ENCODE results near the gene ATP6V1B1.

Gene ATP6V1B1

DNA sequence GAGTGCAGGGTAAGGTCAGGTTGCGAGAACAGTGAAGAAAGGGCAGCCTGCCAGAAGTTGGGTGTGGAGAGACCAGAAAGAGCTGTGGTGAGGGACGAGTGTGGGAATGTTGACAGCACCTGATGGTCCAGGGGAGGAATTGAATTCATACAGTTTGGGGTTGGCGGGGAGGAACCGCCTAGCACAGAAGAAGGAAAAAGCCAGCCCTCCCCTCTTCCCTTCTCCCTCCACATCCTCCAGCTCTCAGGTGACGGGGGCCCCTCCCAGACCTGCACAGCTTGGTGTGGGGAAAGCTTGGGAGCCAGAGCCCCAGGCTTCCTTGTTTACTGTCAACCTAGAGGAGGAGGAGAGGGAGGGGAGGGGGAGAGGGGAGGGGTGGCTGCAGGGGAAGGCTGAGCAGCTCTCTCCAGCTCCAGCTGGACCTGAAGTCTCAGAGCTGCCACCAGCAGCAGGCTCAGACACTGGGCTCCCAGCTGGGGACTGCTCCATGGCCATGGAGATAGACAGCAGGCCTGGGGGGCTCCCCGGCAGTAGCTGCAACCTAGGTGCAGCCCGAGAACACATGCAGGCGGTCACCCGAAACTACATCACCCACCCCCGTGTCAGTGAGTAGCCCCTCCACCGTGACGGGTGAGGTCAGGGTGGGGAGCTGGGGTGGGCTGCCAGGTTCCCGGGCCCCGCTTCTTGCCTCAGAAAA, at the start of gene ATP6V1B1:
Gene ATP6V1B1 (plus strand): TSS at position 433 of the 697 bp plus-strand sequence. CDS start 55 bp downstream, at position 488.
- DNase-seq = no peak

DNA sequence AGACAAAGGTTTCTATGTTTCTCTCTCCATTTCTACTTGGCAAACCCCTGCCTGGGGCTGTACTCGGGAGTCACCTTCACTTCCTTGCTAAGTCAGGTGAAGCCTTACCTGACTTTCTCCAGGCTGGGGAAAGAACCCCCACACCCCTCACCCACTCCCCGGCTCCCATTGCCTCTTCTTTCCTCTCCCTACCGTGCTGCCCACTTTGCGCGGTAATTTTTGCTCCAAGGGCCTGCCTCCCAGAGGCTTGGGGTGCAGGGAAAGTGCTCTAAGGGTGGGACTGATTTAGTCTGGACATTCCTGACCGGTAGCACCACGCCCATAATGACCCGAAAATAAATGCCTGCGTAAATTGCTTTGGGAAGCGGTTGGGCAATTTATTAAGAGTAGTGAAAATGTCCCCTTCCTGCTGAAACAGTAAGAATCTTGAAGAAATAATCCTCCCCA, 49.1 kb upstream of the ATP6V1B1 start:
- DNase-seq = no peak

DNA sequence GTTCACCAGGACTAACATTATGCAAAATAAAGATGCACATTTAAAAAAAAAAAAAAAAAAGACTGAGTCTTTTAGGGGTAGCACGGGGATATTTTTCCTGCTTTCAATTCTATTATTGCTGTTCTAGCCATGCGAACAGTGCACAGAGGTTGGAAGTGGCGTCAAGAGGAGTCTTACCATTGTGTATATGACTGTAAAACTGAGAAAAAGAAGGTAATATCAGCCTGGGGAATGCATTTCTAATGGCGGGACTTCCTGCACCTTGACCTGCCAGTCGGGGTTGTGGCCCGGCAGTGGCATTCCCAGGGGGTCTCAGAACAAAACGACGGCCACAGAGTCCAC, 48.5 kb upstream of the ATP6V1B1 start:
- DNase-seq = no peak

DNA sequence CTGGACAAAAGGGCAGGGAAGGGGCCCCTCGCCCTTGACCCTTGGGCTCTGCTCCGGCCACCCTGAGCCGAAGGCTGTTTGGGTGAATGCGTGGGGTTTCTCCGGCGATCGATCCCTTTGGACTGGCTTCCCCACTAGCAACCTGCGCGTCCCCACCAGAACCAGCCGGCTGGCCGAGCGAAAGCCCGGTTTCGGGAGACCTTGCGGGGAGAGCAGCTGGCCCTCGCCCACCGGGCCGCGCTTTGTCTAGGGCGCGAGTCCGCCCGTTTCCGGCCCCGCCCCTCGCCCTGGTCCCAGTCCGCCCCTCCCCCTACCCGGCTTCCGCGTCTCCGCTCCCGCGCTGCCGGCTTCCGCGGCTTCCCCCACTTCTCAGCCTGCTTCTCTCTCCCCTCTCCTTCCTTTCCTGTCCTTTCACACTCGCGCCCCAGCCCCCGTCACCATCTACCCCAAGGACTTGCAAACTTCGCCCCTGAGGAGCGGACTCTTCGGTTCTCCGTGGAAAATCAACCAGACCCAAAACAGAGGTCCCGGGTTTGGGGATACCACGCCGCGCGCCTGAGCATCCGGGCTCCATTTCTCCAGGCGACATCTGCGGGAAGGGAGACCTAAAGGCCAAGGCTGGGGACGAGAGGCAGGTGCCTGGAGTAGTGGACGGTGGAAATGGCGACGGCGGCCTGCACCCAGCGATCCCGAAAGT, 48.0 kb upstream of the ATP6V1B1 start:
- DNase-seq = no peak

DNA sequence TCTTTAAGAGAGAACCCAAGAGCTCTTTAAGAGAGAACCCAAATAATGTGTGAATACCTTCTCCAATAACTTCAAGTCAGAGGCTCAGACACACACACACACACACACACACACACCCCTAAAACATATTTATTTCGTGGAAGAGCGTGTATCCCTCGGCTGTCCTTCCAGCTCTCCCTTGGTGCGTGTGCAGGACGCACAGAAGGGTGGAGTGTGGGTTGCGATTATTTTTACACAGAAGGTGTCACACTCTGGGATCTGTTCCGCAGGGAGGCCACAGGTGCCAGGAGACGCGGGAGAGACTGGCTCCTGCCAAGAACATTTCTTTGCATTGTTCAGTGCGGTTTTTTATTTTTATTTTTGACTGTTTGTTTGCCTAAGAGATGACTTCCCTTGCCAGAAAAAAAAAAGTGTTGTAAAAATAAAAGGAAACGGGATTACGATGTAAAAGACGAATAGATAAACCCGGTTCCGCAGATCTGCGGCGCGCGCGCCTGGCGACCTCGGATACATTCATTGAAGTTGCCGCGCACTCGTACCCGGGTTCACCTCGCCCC, 47.3 kb upstream of the ATP6V1B1 start:
- no peak for DNase-seq

DNA sequence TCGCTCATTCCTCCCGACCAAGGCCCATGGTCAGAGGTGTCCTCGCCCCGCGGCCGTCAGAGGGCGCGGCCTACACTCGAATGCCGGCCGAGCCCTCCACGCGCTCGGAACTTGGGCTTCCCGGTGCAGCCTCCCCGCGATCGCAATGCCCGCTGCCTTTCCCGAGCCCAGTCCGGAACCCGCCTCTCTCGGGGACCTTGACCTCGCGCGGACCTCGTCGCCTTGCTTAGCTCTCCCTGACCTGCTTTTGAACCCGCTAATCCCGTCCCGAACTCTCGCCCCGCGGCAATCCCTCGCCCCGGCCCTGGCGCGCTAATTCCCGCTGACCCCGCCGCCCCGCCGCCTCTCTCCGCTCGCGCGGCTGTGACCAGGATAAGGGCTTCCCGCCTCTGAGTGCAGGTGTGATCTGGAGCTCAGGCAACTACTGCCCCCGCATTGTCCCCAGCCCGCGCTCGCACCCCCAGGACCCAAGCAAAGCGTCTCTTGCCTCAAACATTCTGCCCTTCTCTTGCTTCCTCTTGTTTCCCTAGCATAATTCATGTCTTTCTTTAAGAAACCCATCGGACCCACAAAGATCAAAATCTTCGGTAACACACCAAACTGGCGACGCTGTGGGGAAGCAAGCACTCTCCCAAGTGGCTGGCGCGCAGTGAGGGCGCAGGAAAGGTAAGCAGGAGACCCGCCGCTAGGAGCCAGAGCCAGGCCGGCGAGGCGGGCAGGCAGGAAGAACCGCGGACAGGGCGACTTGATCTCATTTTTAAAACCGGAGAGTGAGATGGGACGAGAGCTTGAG, 46.6 kb upstream of the ATP6V1B1 start:
- no peak for DNase-seq

DNA sequence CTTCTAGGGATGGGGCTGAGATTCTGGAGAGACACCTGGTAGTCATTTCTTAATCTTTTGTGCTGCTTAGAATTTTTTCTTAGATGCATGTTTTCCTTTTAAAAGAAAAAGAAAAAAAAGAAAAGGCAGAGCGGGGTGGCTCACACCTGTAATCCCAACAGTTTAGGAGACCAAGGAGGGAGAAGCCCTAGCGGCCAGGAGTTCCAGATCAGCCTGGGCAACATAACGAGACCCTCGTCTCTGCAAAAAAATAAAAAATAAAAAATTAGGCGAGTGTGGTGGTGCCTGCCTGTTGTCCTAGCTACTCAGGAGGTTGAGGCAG, 46.0 kb upstream of the ATP6V1B1 start:
- DNase-seq = no peak

DNA sequence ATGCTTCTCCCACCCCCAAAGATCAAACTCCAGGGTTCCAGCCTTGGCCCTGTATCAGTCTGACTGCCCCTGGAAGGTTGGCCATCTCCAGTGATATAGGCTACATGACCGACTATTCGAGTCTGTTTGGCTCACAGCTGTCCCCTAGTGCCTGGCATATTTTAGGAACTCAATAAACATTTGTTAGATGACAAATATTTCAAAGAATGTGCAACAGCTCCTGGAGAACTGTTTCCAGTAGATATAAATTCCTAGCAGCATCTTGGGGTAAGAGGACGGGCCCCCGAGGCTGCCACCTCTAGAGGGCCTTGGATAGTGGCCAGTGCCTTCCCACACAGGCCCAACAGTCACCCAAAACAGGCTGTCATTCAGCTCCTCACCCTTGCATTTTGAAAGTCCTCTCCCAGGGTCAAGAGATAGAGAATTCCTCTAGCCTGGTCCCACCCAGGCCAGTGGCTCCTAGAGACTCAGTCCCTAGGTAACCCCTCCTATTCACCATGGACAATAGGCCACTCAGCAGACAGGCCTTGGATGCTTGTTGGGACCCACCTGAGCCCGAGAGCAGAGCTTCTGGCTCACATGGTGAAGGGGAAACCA, 45.1 kb upstream of the ATP6V1B1 start:
- DNase-seq = no peak

DNA sequence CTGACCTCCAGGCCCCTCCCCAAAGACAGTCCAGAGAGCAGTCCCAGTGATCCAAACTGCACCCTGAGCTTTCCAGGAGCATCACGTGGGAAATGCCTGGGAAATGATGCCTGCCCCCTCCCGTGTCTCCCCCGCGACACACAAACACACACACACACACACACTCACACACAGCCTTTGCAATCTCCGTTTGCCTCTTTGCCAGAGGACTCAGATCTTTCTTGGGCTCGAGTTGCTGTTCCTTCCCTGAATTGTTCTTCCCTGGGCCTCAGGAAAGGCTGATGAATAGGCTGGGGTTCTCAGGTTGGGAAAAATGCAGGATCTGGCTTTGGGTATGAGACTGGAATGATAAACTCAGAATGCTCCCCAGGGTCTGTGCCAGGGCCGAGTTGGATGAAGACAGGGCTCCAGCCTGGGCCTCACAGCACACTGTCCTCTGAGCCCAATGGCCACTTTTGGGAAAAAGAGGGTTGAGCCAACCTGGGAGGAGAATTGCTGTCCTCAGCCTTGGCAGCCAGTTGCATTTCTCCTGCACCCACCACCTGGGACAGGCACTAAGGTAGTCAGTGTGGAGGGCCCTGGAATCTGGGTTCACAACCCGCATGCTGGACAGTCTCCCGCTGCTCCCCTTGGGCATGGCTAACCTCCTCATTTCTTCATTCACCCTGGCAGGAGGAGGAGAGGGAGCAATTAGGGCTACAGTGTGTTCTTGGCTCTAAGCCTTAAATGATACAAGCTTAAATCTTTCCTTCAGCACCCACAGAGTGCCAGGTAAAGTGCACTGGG, 43.9 kb upstream of the ATP6V1B1 start:
- DNase-seq = no peak

DNA sequence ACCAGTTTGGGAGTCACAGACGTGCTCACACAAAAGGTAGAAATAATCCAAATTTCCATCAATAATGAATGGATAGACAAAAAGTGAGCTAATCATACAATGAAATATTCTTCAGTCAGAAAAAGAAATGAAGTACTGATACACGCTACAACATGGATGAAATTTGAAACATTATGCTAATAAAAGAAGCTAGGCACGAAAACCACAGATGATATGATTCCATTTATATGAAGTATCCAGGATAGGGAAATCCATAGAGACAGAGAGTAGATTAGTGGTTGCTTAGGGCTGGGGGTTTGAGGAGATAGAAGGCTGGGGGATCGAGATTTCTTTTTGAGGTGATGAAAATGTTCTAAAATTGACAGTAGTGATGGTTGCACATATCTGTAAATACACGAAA, 43.0 kb upstream of the ATP6V1B1 start:
- no peak for DNase-seq

DNA sequence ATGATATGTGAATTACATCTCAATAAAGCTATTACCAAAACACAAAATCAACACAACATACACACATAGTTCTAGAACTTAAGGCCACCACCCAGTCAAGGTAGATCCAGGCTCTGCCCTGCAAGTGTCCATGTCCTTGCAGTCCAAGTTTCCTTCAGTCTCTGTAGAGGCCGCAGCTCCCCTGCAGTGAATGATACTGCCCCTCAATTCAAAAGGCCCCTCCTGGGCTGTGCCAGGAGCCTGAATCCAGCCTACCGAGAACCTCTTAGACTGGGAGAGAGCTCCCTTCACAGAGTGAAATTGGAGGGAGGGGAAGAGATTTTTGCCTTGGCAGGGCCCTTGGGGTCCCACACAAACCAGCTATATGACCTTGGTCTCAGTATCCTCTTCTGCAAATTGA, 42.5 kb upstream of the ATP6V1B1 start:
- DNase-seq = no peak

DNA sequence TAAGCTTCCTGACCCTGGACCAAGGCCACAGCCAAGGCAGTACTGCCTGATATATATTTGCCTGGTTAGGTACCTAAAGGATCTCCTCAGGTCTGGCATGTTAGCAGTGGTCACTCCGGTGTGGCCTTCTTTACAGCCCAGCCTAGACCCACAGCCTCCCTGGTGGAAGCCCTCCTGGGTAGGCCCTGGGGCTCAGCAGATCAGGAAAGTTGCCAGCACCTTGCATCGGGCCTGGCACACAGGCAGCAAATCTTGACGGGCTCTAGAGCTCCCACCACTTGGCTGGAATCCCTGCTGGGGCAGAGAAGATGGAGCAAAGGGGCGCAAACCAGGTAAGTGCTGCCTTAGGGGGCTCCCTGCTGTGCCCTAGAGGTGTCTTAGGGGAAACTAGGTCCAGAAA, 40.9 kb upstream of the ATP6V1B1 start:
- DNase-seq = no peak

DNA sequence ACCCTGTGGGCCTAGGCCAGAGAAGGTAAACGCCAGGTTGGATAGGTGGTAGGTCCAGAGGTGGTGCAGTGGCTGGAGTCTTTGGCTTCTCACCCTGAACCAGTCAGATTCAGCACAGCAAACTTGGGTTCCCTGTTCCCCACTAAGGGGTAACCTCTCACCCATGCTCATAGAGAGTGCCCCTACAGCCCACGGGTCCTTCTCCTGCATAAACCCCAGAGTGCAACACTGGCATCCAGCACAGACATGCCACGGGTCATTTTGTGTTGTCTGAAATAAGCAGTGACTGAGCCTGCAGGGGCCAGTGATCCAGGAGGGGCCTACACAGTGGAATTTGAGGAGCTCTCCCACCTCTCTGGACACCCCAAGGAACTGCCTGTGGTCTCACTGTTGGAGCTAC, 40.5 kb upstream of the ATP6V1B1 start:
- no peak for DNase-seq

DNA sequence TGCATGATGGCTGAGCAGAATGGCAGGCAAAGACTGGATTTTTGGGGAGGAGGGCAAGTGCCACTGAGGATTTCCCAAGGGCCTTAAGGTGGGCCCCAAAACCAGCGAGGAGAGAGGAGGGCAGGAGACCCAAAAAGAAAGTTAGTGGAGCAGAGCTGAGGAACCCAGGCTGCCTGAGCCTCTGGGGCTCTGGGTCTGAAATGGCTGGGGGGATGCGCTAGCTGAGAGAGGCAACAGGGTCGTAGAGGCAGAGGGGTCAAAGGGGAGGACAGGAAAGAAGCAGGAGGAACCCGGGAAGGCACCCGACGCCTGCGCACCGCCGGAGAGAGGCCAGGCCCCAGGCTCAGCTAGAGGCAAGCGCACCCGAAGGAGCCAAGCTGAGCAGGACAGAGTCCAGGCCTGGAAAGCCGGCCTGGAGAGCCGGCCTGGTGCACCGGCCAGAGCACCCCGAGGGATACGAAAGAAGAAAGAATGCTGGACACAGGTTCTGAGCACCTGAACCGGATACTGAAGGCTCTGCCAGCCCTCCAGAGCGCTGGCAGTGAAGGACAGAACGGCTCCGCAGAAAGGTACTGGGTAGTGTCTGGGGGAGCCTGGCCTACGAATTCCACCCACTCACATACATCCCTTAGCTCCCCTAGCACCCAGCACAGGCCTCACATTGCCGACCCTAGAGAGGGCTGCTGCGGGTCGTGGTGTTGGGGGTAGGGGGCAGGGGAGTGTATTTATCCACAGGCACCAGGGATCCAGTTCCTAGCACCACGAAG, 39.5 kb upstream of the ATP6V1B1 start:
- no peak for DNase-seq

DNA sequence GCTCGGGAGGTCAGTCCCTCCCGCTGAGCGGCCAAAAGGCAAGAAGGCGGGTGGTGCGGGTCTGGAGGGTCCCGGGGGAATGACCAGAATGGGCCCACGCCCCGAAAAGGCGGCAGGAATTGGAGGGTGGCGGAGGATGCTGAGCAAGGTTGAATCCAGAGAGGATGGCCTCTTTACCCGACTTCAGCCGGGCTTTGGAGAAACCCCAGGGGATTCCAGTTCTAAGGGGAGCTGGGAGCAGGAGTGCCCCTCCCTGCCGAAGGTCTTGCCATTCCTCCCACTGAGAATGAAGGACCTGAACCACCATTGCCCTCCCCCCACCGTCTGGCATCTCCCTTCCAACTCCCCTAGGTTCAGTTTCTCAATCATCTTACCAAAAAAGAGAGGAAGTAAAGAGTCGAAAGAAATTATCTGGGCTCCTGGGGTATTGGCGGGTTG, 38.9 kb upstream of the ATP6V1B1 start:
- no peak for DNase-seq

DNA sequence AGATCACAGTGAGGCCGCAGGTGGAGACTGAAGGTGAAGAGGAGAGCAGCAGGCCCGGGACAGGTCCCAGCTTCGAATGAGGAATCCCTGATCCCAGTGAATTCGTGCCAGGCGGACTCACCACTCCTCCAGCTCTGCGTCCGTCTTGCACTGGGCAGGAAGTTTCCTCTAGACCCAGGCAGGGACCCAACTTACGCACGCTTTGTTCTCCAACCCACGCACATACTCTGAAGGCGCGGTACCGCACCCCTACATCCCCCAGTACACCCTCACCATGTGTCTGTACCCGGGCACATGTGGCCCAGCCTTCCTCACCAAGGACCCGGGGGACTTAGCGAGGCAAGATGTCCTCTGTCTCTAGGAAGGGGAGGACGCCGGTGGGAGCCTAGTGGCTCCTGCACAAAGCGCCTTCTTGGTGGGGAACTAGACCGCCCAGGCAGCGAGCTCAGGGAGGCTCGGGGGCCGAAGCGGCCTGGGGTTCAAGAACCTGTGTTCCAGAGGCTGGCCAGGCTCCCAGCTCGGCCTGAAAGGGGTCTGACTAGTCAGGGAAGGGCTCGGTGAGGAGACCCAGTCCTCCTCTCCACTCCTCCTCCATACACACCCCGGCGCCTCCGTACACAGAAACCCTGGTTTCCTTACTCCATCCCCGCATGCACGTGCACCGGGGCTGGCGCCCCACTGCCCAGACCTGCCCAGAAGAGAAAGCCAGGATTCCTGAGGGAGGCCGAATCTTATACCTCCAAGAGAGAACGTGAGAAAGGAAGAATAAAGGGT, 38.3 kb upstream of the ATP6V1B1 start:
- DNase-seq = no peak

DNA sequence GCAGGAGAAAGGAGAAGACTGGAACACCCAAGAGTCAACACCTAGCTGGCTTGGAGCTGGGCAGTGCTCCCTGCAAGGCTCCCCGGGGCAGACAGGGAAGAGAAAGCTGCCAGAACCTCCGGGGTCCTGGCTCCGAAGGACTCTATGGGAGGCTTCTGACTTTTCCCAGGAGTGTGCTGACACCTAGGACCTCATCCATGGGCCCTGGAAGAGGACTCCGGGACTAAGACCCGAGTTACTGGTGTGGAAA, 37.8 kb upstream of the ATP6V1B1 start:
- no peak for DNase-seq

DNA sequence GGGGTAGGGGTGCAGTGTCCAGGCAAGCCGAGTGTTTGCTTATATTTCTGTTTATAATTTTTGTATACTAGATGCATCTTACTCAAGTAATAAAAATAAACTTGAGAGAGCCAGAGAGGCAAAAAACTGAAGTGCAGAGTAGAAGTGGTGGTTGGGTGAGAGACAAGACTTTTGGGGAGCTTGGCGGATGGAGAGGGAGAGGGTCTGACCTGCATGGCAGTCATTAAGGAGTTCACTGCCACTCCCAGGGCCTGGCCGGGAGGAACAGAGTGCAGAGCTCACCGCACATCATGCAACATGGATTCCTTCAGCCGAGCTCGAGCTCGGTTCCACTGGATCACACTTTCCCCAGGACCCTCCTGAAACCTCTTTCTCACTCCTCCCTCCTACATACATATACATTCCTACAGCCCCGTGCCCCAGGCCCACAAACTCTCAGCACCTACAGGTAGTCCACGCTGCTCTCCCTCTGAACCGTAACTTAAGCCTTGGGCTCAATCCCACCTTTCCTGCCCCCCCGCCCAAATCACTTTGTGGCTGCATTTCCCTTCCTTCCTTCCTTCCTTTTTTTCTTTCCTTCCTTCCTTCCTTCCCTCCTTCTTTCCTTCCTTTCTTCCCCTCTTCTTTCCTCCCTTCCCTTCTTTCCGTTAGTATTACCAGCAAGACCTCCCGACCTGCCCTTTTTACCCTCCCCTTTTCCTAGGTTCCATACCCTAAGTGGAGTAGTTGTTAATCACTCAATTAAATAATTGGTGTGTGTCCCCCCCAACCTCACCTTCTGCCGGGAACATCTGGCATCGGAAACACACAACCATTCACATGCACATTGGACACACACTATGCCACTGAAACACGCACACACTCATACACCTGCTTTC, 37.1 kb upstream of the ATP6V1B1 start:
- DNase-seq = no peak

DNA sequence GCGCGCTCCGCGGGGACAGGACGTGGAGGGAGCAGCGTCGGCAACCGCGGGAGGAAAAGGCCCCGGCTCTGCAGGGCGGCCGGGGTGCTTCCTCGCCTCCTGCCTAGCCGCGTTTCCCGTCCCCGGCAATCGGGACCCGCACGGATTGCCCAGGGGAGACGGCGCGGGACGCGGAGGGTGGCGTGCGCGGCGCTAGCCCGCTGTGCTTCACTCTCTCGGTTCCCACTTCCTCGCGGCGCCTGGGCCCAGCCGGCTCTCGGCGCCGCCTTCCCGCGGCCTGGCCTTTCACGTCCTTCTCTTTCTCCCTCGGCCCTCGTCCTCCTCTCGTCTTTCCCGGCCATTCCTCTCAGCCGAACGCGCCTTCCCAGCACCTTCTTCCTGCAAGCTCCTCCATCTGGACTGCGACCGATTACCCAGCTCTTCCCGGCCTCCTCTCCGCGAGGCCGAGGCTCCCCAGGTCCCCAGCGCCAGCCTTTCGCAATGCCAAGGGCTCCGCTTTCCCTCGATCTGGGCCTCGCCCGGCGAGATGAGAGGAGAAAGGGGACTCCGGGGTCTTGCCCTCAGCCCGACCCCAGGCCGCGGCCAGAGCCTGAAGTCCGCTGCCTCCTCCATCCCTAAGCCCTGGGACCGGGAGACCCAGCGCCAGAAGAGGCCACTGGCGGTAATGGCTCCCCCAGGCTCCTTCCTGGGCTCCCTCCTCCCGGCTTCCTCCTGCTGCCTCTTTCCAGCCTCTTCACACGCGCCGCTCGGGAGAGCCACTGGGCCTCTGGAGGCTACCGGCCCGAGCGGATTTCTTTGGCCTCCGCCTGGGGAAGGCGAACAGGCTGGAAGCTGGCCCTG, 34.3 kb upstream of the ATP6V1B1 start:
- peak; percentile 40 for DNase-seq
